B cell (primary cell): Measurements from ENCODE around the gene DDA1. TPM values are rescaled to one million over a fixed set of nuclear protein-coding genes. Genes with fewer than 3 reads are reported as not detected.

Source experiments
- ATAC-seq: fragments of 200-7000 bp; cut with Tn5 transposase; one replicate; pipeline ENCODE4 v1.10.0; 2021; ENCODE audit warnings: low read depth, mild to moderate bottlenecking, moderate number of reproducible peaks, moderate library complexity
- CTCF ChIA-PET: fragments of 350-600 bp; sonication (Branson Sonifier 250); formaldehyde crosslinking; loops from one replicate; lab custom pipeline; 2021; ENCODE audit warnings: antibody characterized with exemption, inconsistent platforms; lab: Charles Lee
- POLR2A ChIA-PET: fragments of 350-600 bp; sonication (Branson Sonifier 250); formaldehyde crosslinking; loops from one replicate; lab custom pipeline; 2021; ENCODE audit warnings: antibody characterized with exemption; lab: Charles Lee
- DNase-seq: peaks from one replicate; pipeline ENCODE4 v3.0.0; 2013
- H2AFZ ChIP-seq: 2 replicates; pipeline ENCODE4 v1.6.1; 2012; ENCODE audit warnings: mild to moderate bottlenecking, low read depth, low read length; ENCODE audit not compliant: insufficient read depth, poor library complexity, severe bottlenecking
- H3K27ac ChIP-seq, 2 donors: 1 replicate in 1 of 2; 2 replicates in 1 of 2; pipeline ENCODE4 v1.5.1; 2012 to 2013; ENCODE audit warnings: low read length in 2 of 2, mild to moderate bottlenecking in 2 of 2, moderate library complexity in 1 of 2
- H3K27me3 ChIP-seq, 4 experiments: fragments of 200-600 bp in 1 of 4; sonication (generic) in 1 of 4; replicated peaks in 1 of 4; 1 replicate in 2 of 4; 2 replicates in 2 of 4; pipeline versions ENCODE4 v1.6.1 to v1.7.0; 2013 to 2016; ENCODE audit warnings: low read length in 3 of 4, mild to moderate bottlenecking in 2 of 4, mixed read lengths in 1 of 4, moderate library complexity in 1 of 4; ENCODE audit not compliant: insufficient read depth in 4 of 4, control insufficient read depth in 3 of 4; ENCODE audit errors: control extremely low read depth in 1 of 4
- H3K36me3 ChIP-seq, 2 experiments: replicated peaks in 1 of 2; 1 replicate in 1 of 2; 2 replicates in 1 of 2; pipeline versions ENCODE4 v1.6.1 to v1.7.1; 2013; ENCODE audit warnings: low read length in 1 of 2; ENCODE audit not compliant: insufficient read depth in 2 of 2, control insufficient read depth in 1 of 2; ENCODE audit errors: control extremely low read depth in 1 of 2, extremely low read depth in 1 of 2
- H3K4me1 ChIP-seq, 2 donors: fragments of 200-600 bp in 1 of 2; sonication (generic) in 1 of 2; 1 replicate in 1 of 2; 2 replicates in 1 of 2; pipeline versions ENCODE4 v1.5.1 to v1.6.1; 2013 to 2017; ENCODE audit warnings: low read length in 2 of 2; ENCODE audit not compliant: control insufficient read depth in 2 of 2, insufficient read depth in 2 of 2
- H3K4me2 ChIP-seq: replicated peaks from 2 replicates; pipeline ENCODE3; 2012; ENCODE audit warnings: mild to moderate bottlenecking, low read depth, low read length; ENCODE audit not compliant: poor library complexity, severe bottlenecking
- H3K4me3 ChIP-seq, 5 experiments: fragments of 200-600 bp in 1 of 5; sonication (generic) in 1 of 5; 1 replicate in 3 of 5; 2 replicates in 2 of 5; pipeline versions ENCODE4 v1.5.1 to v1.7.0; 2011 to 2016; ENCODE audit warnings: low read length in 4 of 5, mild to moderate bottlenecking in 4 of 5, low read depth in 2 of 5, control low read depth in 1 of 5, moderate library complexity in 1 of 5; ENCODE audit not compliant: insufficient read depth in 1 of 5; ENCODE audit errors: control extremely low read depth in 1 of 5, extremely low read depth in 1 of 5
- H3K79me2 ChIP-seq: fragments of 200-600 bp; sonication (generic); one replicate; pipeline ENCODE4 v1.6.0; 2016; ENCODE audit warnings: low read length; ENCODE audit not compliant: control insufficient read depth, insufficient read depth
- H3K9ac ChIP-seq: fragments of 200-600 bp; sonication (generic); 2 replicates; pipeline ENCODE4 v1.6.1; 2017; ENCODE audit warnings: mild to moderate bottlenecking, low read length, moderate library complexity
- H3K9me3 ChIP-seq, 3 donors: one replicate each; pipeline versions ENCODE4 v1.6.1 to v1.7.1; 2013; ENCODE audit warnings: low read length in 2 of 3; ENCODE audit not compliant: control insufficient read depth in 2 of 3, insufficient read depth in 1 of 3; ENCODE audit errors: control extremely low read depth in 1 of 3
- H4K20me1 ChIP-seq: 2 replicates; pipeline ENCODE4 v1.6.0; 2012; ENCODE audit warnings: mild to moderate bottlenecking, low read length; ENCODE audit not compliant: insufficient read depth, control insufficient read depth, poor library complexity, severe bottlenecking
- H3K27ac Mint-ChIP-seq: one replicate; pipeline ENCODE4 v1.8.0; 2021; ENCODE audit warnings: mixed read lengths
- H3K27me3 Mint-ChIP-seq: one replicate; pipeline ENCODE4 v1.8.0; 2021; ENCODE audit warnings: mixed read lengths
- H3K4me1 Mint-ChIP-seq: one replicate; pipeline ENCODE4 v1.8.0; 2021; ENCODE audit warnings: mixed read lengths
- H3K4me3 Mint-ChIP-seq: one replicate; pipeline ENCODE4 v1.8.0; 2021; ENCODE audit warnings: mixed read lengths
- H3K9me3 Mint-ChIP-seq: one replicate; pipeline ENCODE4 v1.8.0; 2022; ENCODE audit warnings: mixed read lengths; ENCODE audit not compliant: insufficient read depth
- CTCF ChIP-seq: fragments of 200-600 bp; IDR thresholded peaks from one replicate; pipeline ENCODE4 v1.8.0; 2022; ENCODE audit warnings: antibody characterized with exemption, mild to moderate bottlenecking
- EZH2 ChIP-seq: IDR thresholded peaks from 2 replicates; pipeline ENCODE4 v1.6.1; 2012; ENCODE audit warnings: borderline replicate concordance, low read depth, mild to moderate bottlenecking, moderate library complexity, low read length; ENCODE audit not compliant: insufficient read depth, poor library complexity, severe bottlenecking
- whole genome bisulfite sequencing: methylation state at CpG from one replicate; pipeline ENCODE4 v1.1.5; 2013; ENCODE audit warnings: missing lambda C conversion rate; ENCODE audit not compliant: insufficient coverage; 5-methylcytosine and 5-hydroxymethylcytosine counted together
- intact Hi-C: fragments of 100-400 bp; cut with micrococcal nuclease; formaldehyde crosslinking; loops from one replicate; pipeline ENCODE4 v1.10.0; 2022
- polyA plus RNA-seq: library from polyadenylated mRNA; depleted of rRNA; stranded (reverse); fragments of >200 nt; gene quantifications from 2 replicates; pipeline ENCODE4 v1.2.3, GENCODE V29; 2012
- total RNA-seq, 2 donors: library from RNA; stranded (reverse); fragments of 120-200 nt in 1 of 2; gene quantifications; 1 replicate in 1 of 2; 2 replicates in 1 of 2; pipeline versions ENCODE4 v1.2.3 to v1.2.4, GENCODE V29; 2013 to 2022

DDA1 gene
- total and polyA plus RNA-seq, 2 donors (not counting 1 experiment from before 2014, with no cell fraction given) = 38.4 TPM

DNA sequence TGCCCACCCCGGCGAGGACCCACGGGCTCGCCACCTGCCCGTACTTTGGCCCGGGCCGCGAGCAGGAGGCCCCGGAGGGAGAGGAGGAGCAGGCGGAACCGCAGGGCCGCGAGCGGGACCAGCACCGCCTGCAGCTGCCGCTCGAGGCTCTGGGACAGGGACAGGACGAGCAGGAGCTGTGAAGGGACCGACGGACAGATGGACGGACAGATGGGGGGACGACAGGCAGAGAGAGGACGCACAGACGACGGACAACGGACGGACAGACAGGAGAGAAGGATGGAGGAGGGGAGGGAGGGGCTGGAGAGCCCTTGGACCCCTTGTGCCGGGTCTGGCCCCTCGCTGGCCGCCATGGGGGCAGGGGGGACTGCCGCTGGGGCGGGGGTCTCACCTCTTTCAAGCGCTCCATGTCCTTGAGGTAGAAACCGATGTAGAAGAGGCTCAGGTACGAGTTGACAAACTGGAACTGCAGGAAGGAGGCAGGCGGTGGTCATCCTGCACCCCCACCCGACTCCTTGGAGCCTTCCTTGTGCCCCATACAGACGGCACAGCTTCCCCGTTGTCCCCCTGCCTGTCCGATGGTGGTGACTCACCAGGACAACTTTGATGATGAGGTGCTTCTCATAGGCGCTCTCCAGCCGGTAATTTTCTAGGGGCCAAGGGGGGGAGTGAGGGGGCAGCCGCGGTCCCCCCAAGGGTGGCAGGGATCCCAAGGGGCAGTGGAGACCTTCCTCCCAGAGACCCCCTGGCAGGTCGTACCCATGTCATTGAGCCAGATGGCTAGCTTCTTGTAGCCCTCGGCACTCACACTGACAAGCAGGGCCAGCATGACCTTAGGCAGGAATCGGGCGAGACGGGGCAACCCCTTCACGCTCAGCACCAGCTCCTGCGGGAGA lies 20.3 kb downstream of the DDA1 start:
- Histone ChIP-seq H3K4me1 (peaks cover 19 to 21% of the 10 kb centered on the region in 2 donors), H2AFZ (peak overlapping the region; percentile 90), H3K4me2 (peak overlapping the region; percentile 97), H3K36me3 (no peaks in the 10 kb centered on the region), H3K9ac (peak overlapping the region; percentile 65), H3K4me3 (peak overlapping the region in 3 of 5 experiments; percentile 64 to 70 (median 66)), H4K20me1 (no peaks in the 10 kb centered on the region), H3K27ac (no peak overlapping the region), H3K9me3 (peaks cover 0 to 10% (median 0%) of the 10 kb centered on the region in 3 donors), H3K79me2 (no peaks in the 10 kb centered on the region), H3K27me3 (peaks cover 0 to 25% (median 1%) of the 10 kb centered on the region in 4 experiments)
- 70% methylated on average over 48 of the region's 51 CpGs for WGBS
- DNase-seq = peak; percentile 28
- ChIA-PET POLR2A (interaction anchor here (1.0 kb wide), 1 partner anchor 24 kb away, joined by 8 read pairs; the partner anchor contains the start of gene MRPL34), CTCF (interaction anchor here (1.3 kb wide), 1 partner anchor 42 kb away, joined by 3 read pairs; no protein-coding TSS in a partner anchor)
- peaks cover 6% of the 10 kb centered on the region for H3K27me3 Mint-ChIP-seq
- no peak for ATAC-seq
- peaks cover 23% of the 10 kb centered on the region for H3K4me1 Mint-ChIP-seq
- H3K9me3 Mint-ChIP-seq = no peaks in the 10 kb centered on the region
- H3K4me3 Mint-ChIP-seq = peak overlapping the region; percentile 60
- TF ChIP-seq EZH2 (no peak), CTCF (no peak)
- no peak overlapping the region for H3K27ac Mint-ChIP-seq
- intact Hi-C loops = no loop called here
